ENCODE results near the gene ZNF493.

GRCh38 chr19:21362291-21362690 lies 34.6 kb upstream of the ZNF493 start:
- TF ChIP-seq, protein P1, sequence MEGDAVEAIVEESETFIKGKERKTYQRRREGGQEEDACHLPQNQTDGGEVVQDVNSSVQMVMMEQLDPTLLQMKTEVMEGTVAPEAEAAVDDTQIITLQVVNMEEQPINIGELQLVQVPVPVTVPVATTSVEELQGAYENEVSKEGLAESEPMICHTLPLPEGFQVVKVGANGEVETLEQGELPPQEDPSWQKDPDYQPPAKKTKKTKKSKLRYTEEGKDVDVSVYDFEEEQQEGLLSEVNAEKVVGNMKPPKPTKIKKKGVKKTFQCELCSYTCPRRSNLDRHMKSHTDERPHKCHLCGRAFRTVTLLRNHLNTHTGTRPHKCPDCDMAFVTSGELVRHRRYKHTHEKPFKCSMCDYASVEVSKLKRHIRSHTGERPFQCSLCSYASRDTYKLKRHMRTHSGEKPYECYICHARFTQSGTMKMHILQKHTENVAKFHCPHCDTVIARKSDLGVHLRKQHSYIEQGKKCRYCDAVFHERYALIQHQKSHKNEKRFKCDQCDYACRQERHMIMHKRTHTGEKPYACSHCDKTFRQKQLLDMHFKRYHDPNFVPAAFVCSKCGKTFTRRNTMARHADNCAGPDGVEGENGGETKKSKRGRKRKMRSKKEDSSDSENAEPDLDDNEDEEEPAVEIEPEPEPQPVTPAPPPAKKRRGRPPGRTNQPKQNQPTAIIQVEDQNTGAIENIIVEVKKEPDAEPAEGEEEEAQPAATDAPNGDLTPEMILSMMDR (IDR thresholded peaks at IDR 0.05; ENCODE audit: low read length): no peak
- TF ChIP-seq EZH2phosphoT487 (IDR thresholded peaks at IDR 0.05; ENCODE audit: low read length): no peak
